Epithelial cell of esophagus (primary cell): ENCODE measurements around the gene MAGOH.
A peak's percentile ranks its signal among the peaks of the same experiment; 100 is the strongest.

Source experiments
- DNase-seq: peaks from one replicate; pipeline ENCODE4 v3.0.0; 2010; ENCODE audit warnings: low read depth
- H3K4me3 ChIP-seq: 2 replicates; pipeline ENCODE4 v1.5.1; 2011; ENCODE audit warnings: mild to moderate bottlenecking, low read length, control low read depth
- TF ChIP-seq, protein P1 (sequence below): IDR thresholded peaks from 2 replicates; pipeline ENCODE4 v1.5.1; 2011; ENCODE audit warnings: low read depth, mild to moderate bottlenecking, low read length, control low read depth, inconsistent platforms; ENCODE audit not compliant: insufficient read depth; ENCODE audit errors: missing control alignments

The MAGOH gene

DNA sequence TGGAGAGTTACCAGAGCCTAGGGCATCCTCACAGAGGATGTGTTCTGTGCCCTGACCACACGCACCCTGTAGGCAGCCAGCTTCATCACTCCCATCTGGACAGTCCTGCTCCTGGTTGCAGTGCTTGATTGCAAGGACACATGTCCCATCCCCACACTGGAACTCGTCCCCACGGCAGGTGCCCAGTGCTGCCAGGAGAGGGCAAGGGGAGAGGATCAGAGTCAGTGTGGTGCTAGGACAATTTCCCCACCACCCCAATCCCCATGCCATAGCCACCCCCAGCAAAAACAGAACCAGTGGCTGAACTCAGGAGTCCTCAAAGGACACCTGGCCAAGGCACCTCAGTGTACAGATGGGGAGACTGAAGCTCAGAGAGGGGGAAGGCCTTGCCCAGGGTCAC, 37.2 kb upstream of the MAGOH start:
- H3K4me3 ChIP-seq: no peak overlapping the region
- TF ChIP-seq, protein P1, sequence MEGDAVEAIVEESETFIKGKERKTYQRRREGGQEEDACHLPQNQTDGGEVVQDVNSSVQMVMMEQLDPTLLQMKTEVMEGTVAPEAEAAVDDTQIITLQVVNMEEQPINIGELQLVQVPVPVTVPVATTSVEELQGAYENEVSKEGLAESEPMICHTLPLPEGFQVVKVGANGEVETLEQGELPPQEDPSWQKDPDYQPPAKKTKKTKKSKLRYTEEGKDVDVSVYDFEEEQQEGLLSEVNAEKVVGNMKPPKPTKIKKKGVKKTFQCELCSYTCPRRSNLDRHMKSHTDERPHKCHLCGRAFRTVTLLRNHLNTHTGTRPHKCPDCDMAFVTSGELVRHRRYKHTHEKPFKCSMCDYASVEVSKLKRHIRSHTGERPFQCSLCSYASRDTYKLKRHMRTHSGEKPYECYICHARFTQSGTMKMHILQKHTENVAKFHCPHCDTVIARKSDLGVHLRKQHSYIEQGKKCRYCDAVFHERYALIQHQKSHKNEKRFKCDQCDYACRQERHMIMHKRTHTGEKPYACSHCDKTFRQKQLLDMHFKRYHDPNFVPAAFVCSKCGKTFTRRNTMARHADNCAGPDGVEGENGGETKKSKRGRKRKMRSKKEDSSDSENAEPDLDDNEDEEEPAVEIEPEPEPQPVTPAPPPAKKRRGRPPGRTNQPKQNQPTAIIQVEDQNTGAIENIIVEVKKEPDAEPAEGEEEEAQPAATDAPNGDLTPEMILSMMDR: no peak
- no peak for DNase-seq

DNA sequence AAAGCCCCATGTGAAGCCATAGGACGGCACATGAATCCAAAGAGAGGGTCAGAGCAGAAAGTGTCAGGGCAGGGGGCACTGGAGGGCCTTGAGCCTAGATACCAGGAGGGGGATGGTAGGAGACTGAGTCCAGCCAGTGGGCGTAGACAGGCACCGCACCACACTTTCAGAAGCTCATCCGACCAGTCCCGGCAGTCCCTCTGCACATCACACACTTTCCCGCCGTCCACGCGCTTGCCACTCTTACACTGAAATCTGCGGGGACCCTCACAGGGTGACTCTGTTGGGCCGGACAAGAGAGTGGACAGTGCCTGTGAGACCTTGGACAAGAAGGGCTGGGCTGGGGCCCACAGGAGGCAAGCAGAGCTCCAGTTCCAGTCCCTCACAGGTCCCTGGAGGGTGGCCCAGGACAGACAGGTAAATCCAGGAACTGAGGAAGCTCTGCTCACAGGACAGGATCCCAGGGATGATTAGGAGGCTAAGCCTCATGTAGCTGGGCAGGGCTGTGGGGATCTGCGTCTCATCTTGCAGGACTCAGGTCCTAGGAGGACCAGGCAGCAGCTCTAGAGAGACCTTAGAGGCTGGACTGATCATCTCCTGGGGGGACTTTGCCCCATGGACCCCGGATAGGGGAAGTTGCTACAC, 36.3 kb upstream of the MAGOH start:
- DNase-seq: no peak
- H3K4me3 ChIP-seq: no peak overlapping the region
- TF ChIP-seq, protein P1: no peak

DNA sequence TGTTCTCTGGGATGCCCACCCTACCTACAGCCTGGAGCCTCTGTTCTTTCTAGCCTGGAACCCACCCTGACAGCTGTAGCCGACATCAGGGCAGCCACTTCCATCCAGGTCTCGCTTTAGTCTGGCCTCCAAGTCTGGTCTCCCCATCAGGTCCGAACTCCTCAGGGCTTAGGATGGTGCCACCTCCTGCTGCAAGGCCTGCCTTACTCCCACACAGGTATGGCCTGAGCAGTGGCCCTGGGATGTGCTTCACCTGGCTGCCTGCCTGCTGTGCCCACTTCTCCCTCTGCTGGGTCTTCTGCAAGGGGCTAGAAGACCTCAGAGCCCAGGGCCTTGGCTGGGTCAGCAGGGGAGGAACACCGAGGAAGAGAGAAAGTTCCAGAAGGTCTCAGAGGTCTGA, 35.7 kb upstream of the MAGOH start:
- TF ChIP-seq, protein P1: no peak
- H3K4me3 ChIP-seq: no peak overlapping the region
- DNase-seq: no peak

DNA sequence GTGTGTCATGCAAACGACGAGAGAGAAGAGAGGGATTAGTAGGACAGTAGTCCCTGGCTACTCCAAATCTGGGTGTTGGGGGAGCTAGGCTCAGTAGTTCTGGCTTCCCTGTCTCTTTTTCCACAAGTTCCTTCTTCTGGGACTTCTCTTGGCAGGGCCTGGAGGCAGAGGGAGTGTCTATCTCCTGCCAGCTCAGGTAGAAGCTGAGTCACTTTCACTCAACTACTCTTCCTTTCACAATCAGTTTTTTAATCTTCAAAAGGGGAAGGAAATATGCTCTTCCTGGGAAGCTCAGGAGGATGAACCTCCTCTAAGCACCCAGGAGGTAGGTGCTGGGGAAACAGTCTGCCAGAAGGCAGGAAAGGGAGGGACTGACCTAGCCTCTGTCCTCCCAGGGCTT, 35.2 kb upstream of the MAGOH start:
- TF ChIP-seq, protein P1: no peak
- DNase-seq: peak; percentile 87
- H3K4me3 ChIP-seq: no peak overlapping the region

DNA sequence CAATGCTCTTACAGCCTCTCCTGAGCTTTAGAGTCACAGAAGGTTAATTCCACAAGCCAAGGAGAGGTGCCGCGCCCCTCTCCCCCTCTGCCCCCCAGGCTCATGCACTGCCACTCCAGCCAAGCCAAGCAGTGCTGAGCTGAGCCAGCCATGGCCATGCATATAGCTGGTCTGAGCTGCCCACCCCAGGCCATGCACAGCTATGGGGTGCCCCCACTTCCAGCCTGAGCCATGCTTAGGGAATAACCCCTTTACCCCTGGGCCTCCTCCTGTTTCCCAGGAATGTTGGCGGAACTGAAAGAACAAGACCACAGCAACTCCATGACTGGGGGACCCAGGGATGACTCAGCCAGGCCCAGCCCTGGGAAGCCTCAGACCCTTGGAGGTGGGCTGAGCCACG, 34.0 kb upstream of the MAGOH start:
- H3K4me3 ChIP-seq: no peak overlapping the region
- TF ChIP-seq, protein P1: no peak
- no peak for DNase-seq

DNA sequence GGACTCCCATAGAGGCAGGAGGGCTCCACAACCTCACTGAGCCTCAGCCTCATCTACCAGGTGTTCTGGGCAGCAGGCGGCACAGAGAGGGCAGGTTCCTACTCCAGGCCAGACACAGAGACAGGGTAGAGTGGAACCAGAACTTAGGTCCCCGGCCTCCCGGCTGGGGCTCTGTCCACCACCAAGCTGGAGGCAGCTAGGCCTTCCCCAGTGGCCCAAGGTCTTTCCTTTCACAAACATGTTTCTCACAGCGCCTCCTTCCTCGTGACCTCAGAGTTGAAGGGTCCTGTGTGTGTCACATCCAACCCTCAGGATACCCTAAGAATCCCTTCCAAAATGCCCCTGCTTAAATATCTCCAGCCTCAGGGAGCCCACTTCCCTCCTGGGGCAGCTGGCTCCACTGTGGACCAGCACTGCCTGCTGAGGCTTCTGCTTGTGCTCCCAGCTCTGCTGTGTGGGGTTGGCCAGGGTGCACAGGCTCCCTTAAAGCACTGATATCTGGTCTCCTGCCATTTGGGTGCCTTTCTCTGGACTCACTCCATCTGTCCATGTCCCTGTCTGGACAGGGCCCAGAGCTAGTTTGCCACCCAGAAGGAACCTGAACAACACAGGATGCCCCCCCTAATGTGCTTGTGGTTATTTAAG, 33.2 kb upstream of the MAGOH start:
- no peak for DNase-seq
- H3K4me3 ChIP-seq: no peak overlapping the region
- TF ChIP-seq, protein P1: no peak

DNA sequence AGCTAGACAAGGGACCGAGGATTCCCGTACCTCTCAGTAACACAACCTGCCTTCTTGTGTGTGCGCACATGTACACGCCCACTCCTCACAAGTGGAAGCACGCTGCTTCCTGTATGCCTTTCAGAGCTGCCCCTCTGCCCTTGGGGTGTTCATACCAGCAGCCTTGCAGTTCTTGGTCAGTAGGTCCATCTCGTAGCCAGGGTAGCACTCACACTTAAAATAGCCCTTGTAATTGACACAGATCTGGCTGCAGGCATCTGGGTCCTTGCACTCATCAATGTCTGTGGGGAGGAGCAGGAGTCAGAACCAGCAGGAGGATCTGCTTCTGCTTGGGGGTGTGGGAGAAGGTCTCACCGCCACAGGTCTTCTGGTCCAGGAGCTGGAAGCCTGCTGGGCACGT, 32.6 kb upstream of the MAGOH start:
- TF ChIP-seq, protein P1: no peak
- no peak overlapping the region for H3K4me3 ChIP-seq
- DNase-seq: no peak
